H1 (cell line): ENCODE results near the gene ASPRV1. TPM values are rescaled to one million over a fixed set of nuclear protein-coding genes. Genes with fewer than 3 reads are reported as not detected.

Experiments
- CTCF ChIA-PET: fragments of 300-600 bp; sonication (Branson Sonifier 250); formaldehyde crosslinking; loops from one replicate; lab custom pipeline; 2021; ENCODE audit not compliant: partially characterized antibody; lab: Charles Lee
- POLR2A ChIA-PET: fragments of 300-600 bp; sonication (Branson Sonifier 250); formaldehyde crosslinking; loops from one replicate; lab custom pipeline; 2021; ENCODE audit warnings: inconsistent platforms; ENCODE audit not compliant: partially characterized antibody; lab: Charles Lee
- DNase-seq, 2 experiments: peaks; one replicate each; pipeline versions ENCODE4 v3.0.0 to v3.0.0-alpha.2; 2010 to 2022; ENCODE audit warnings: low spot score in 2 of 2, low read depth in 1 of 2, mixed read lengths in 1 of 2
- FAIRE-seq: peaks from 2 replicates; lab custom pipeline; 2011; peaks lifted over from hg19 to GRCh38; lab: Jason Lieb, UNC
- H2AFZ ChIP-seq: 2 replicates; pipeline ENCODE4 v1.8.1; 2012; ENCODE audit warnings: low read length, inconsistent platforms
- H2AK5ac ChIP-seq: 2 replicates; pipeline ENCODE4 v1.6.1; 2013; ENCODE audit warnings: low read depth, low read length
- H2BK120ac ChIP-seq: replicated peaks from 2 replicates; pipeline ENCODE3; 2013; ENCODE audit warnings: low read depth, low read length, inconsistent platforms
- H2BK12ac ChIP-seq: 2 replicates; pipeline ENCODE4 v1.6.1; 2013; ENCODE audit warnings: low read depth, low read length
- H2BK15ac ChIP-seq: 2 replicates; pipeline ENCODE4 v1.6.1; 2013; ENCODE audit warnings: low read length
- H2BK20ac ChIP-seq: 2 replicates; pipeline ENCODE4 v1.6.1; 2013; ENCODE audit warnings: low read length
- H2BK5ac ChIP-seq: 2 replicates; pipeline ENCODE4 v1.6.1; 2013; ENCODE audit warnings: low read depth, low read length
- H3K14ac ChIP-seq: 2 replicates; pipeline ENCODE4 v1.6.1; 2013; ENCODE audit warnings: inconsistent platforms; ENCODE audit not compliant: insufficient read length
- H3K18ac ChIP-seq: 2 replicates; pipeline ENCODE4 v1.6.1; 2013; ENCODE audit warnings: low read length; ENCODE audit errors: extremely low read depth
- H3K23ac ChIP-seq: 2 replicates; pipeline ENCODE4 v1.6.1; 2013; ENCODE audit warnings: inconsistent platforms; ENCODE audit not compliant: insufficient read length
- H3K23me2 ChIP-seq: 2 replicates; pipeline ENCODE4 v1.6.1; 2013; ENCODE audit warnings: low read depth, low read length
- H3K27ac ChIP-seq: 2 replicates; pipeline ENCODE4 v1.6.1; 2011; ENCODE audit warnings: low read depth, low read length, inconsistent platforms
- H3K27me3 ChIP-seq, 4 experiments: replicated peaks in 1 of 4; 1 replicate in 1 of 4; 2 replicates in 3 of 4; pipeline versions ENCODE4 v1.6.1 to v1.8.1; 2011 to 2013; ENCODE audit warnings: low read length in 3 of 4, mild to moderate bottlenecking in 3 of 4, inconsistent platforms in 2 of 4, mixed read lengths in 2 of 4, moderate library complexity in 1 of 4; ENCODE audit not compliant: control insufficient read depth in 3 of 4, insufficient read depth in 3 of 4; ENCODE audit errors: extremely low read depth in 1 of 4
- H3K36me3 ChIP-seq, 4 experiments: 2 replicates each; pipeline versions ENCODE4 v1.6.1 to v1.8.1; 2011 to 2013; ENCODE audit warnings: mild to moderate bottlenecking in 4 of 4, low read length in 3 of 4, moderate library complexity in 2 of 4, control low read depth in 1 of 4, inconsistent platforms in 1 of 4; ENCODE audit not compliant: insufficient read depth in 4 of 4, control insufficient read depth in 2 of 4
- H3K4ac ChIP-seq: replicated peaks from 2 replicates; pipeline ENCODE3; 2013; ENCODE audit warnings: low read length, low read depth, mixed read lengths, inconsistent platforms; ENCODE audit not compliant: insufficient read length
- H3K4me1 ChIP-seq, 4 experiments: replicated peaks in 1 of 4; 1 replicate in 1 of 4; 2 replicates in 3 of 4; pipeline versions ENCODE4 v1.6.1 to v1.8.1; 2011 to 2013; ENCODE audit warnings: low read length in 3 of 4, inconsistent platforms in 2 of 4, mixed read lengths in 1 of 4; ENCODE audit not compliant: insufficient read depth in 4 of 4, control insufficient read depth in 3 of 4
- H3K4me2 ChIP-seq, 2 experiments: 2 replicates each; pipeline versions ENCODE4 v1.6.1 to v1.8.1; 2011 to 2013; ENCODE audit warnings: low read depth in 2 of 2, low read length in 2 of 2, control low read depth in 1 of 2, inconsistent platforms in 1 of 2, mild to moderate bottlenecking in 1 of 2; ENCODE audit not compliant: insufficient read depth in 1 of 2
- H3K4me3 ChIP-seq, 4 experiments: fragments of 200-600, 300-600 bp in 1 of 4; sonication (generic), shearing (Covaris generic), sonication (Bioruptor Twin) in 1 of 4; 2 replicates each; pipeline versions ENCODE4 v1.5.1 to v1.8.1; 2011 to 2016; ENCODE audit warnings: low read length in 4 of 4, low read depth in 3 of 4, control low read depth in 2 of 4, inconsistent platforms in 2 of 4, mild to moderate bottlenecking in 2 of 4, mixed read lengths in 1 of 4, moderate library complexity in 1 of 4; ENCODE audit not compliant: insufficient read depth in 2 of 4; ENCODE audit errors: extremely low read depth in 1 of 4
- H3K56ac ChIP-seq: replicated peaks from 2 replicates; pipeline ENCODE3; 2013; ENCODE audit warnings: low read depth, mild to moderate bottlenecking, mixed read lengths, low read length, inconsistent platforms; ENCODE audit not compliant: insufficient read length
- H3K79me1 ChIP-seq: 2 replicates; pipeline ENCODE4 v1.6.1; 2013; ENCODE audit warnings: low read depth, low read length, control low read depth
- H3K79me2 ChIP-seq, 2 experiments: 2 replicates each; pipeline versions ENCODE4 v1.6.1 to v1.8.1; 2012 to 2013; ENCODE audit warnings: low read length in 2 of 2, mild to moderate bottlenecking in 2 of 2, inconsistent platforms in 1 of 2; ENCODE audit not compliant: insufficient read depth in 2 of 2, control insufficient read depth in 1 of 2
- H3K9ac ChIP-seq, 4 experiments: replicated peaks in 1 of 4; 1 replicate in 1 of 4; 2 replicates in 3 of 4; pipeline versions ENCODE4 v1.6.1 to v1.8.1; 2011 to 2013; ENCODE audit warnings: low read depth in 3 of 4, low read length in 3 of 4, control low read depth in 2 of 4, mild to moderate bottlenecking in 2 of 4, moderate library complexity in 2 of 4, inconsistent platforms in 1 of 4; ENCODE audit errors: extremely low read depth in 1 of 4
- H3K9me3 ChIP-seq, 2 experiments: 2 replicates each; pipeline versions ENCODE4 v1.6.1 to v1.8.1; 2012 to 2013; ENCODE audit warnings: mild to moderate bottlenecking in 2 of 2, moderate library complexity in 2 of 2, control low read depth in 1 of 2, inconsistent platforms in 1 of 2, low read depth in 1 of 2, low read length in 1 of 2, mixed read lengths in 1 of 2; ENCODE audit not compliant: insufficient read depth in 2 of 2
- H4K20me1 ChIP-seq, 2 experiments: replicated peaks in 1 of 2; 2 replicates each; pipeline versions ENCODE3 to v1.8.1; 2011 to 2013; ENCODE audit warnings: inconsistent platforms in 2 of 2, low read length in 2 of 2, mild to moderate bottlenecking in 1 of 2; ENCODE audit not compliant: insufficient read depth in 2 of 2, control insufficient read depth in 1 of 2
- H4K5ac ChIP-seq: 2 replicates; pipeline ENCODE4 v1.6.1; 2013; ENCODE audit warnings: low read length, low read depth, mixed read lengths, inconsistent platforms; ENCODE audit not compliant: insufficient read length
- H4K8ac ChIP-seq: 2 replicates; pipeline ENCODE4 v1.8.0; 2013; ENCODE audit warnings: mild to moderate bottlenecking, moderate library complexity, low read length, inconsistent platforms; ENCODE audit not compliant: insufficient read depth; ENCODE audit errors: extremely low read depth
- H4K91ac ChIP-seq: replicated peaks from 2 replicates; pipeline ENCODE3; 2013; ENCODE audit warnings: low read length, mixed read lengths, inconsistent platforms; ENCODE audit not compliant: insufficient read length
- ASH2L ChIP-seq: fragments of 200-600, 300-600 bp; sonication (generic); IDR thresholded peaks from one replicate; pipeline ENCODE4 v1.7.1; 2017; ENCODE audit warnings: low read length
- ATF2 ChIP-seq: IDR thresholded peaks from 2 replicates; pipeline ENCODE4 v1.6.1; 2012; ENCODE audit warnings: low read length, inconsistent platforms
- CBX5 ChIP-seq: fragments of 300-800, 300-1000 bp; sonication (generic); IDR thresholded peaks from 2 replicates; pipeline ENCODE4 v1.7.1; 2016; ENCODE audit warnings: antibody characterized with exemption, low read length, low read depth
- CTBP2 ChIP-seq: IDR thresholded peaks from 2 replicates; pipeline ENCODE4 v1.7.0; 2011; ENCODE audit warnings: borderline replicate concordance, mild to moderate bottlenecking, moderate library complexity, mixed read lengths, low read length; ENCODE audit not compliant: insufficient read depth, insufficient read length
- EGR1 ChIP-seq: IDR thresholded peaks from 2 replicates; pipeline ENCODE4 v1.6.1; 2011; ENCODE audit warnings: low read depth, low read length, borderline replicate concordance
- GABPA ChIP-seq: IDR thresholded peaks from 2 replicates; pipeline ENCODE4 v1.6.1; 2011; ENCODE audit warnings: mild to moderate bottlenecking, low read length, moderate library complexity, borderline replicate concordance; ENCODE audit not compliant: insufficient read depth
- HDAC6 ChIP-seq: IDR thresholded peaks from one replicate; pipeline ENCODE4 v1.7.1; 2012; ENCODE audit warnings: low read depth, mild to moderate bottlenecking, inconsistent platforms, low read length, moderate library complexity
- MAFK ChIP-seq: IDR thresholded peaks from 2 replicates; pipeline ENCODE4 v1.6.1; 2012; ENCODE audit warnings: low read depth, mild to moderate bottlenecking, improper control_type of control experiment, low read length
- MAX ChIP-seq: IDR thresholded peaks from 2 replicates; pipeline ENCODE4 v1.6.1; 2012; ENCODE audit warnings: inconsistent platforms
- PHF8 ChIP-seq: fragments of 200-600 bp; sonication (generic); conservative IDR thresholded peaks from 2 replicates; pipeline ENCODE4 v1.7.1; 2012; ENCODE audit warnings: low read depth, mild to moderate bottlenecking, inconsistent platforms, low read length, moderate library complexity
- SP2 ChIP-seq: IDR thresholded peaks from 2 replicates; pipeline ENCODE4 v1.6.1; 2012; ENCODE audit warnings: mild to moderate bottlenecking, low read length, inconsistent platforms
- TBP ChIP-seq: IDR thresholded peaks from 2 replicates; pipeline ENCODE4 v1.6.1; 2011; ENCODE audit warnings: low read depth, low read length, improper control_type of control experiment
- ZNF274 ChIP-seq: IDR thresholded peaks from 2 replicates; pipeline ENCODE4 v1.7.0; 2012; ENCODE audit warnings: low read length, borderline replicate concordance; ENCODE audit errors: extremely low read depth
- WGBS, 2 experiments: shearing (Covaris generic) in 1 of 2; methylation state at CpG; one replicate each; pipeline versions ENCODE4 v1.1.6 to v1.1.7; 2013 to 2015; ENCODE audit warnings: low lambda C conversion rate in 2 of 2, mixed read lengths in 2 of 2, inconsistent platforms in 1 of 2, low coverage in 1 of 2, missing lambda C conversion rate in 1 of 2; ENCODE audit not compliant: insufficient replicate concordance in 2 of 2, insufficient coverage in 1 of 2, insufficient read length in 1 of 2; ENCODE audit errors: extremely low coverage in 1 of 2, missing lambda C conversion rate in 1 of 2; 5-methylcytosine and 5-hydroxymethylcytosine counted together
- polyA plus RNA-seq, 7 experiments: library from polyadenylated mRNA; depleted of rRNA in 3 of 7; stranded (reverse) in 5 of 7; unstranded in 2 of 7; fragments of >200 nt in 5 of 7; fragments of 200-250 nt in 2 of 7; gene quantifications; 1 replicate in 5 of 7; 2 replicates in 1 of 7; 4 replicates in 1 of 7; pipeline versions ENCODE4 v1.2.1 to v1.2.3, GENCODE V29; 2011 to 2013; ENCODE audit warnings: missing spikeins in 2 of 7, mixed read lengths in 2 of 7
- total RNA-seq: library from RNA; stranded (reverse); fragmentation: NEBNext Ultra II Directional; extraction: Animal tissue kit (Norgen Biotek cat#: 25700); gene quantifications from 2 replicates; pipeline ENCODE4 v1.2.1, GENCODE V29; 2021

Gene ASPRV1
- total and polyA plus RNA-seq, 2 of the 8 experiments (the other 6 are each of a cell fraction or from before 2014, with no cell fraction given): 0.59 to 0.95 TPM

GRCh38 chr2:69954084-69954483, 7.3 kb downstream of the ASPRV1 start:
- no peaks in the 10 kb centered on the region for H3K79me1 ChIP-seq
- no peaks in the 10 kb centered on the region; a peak in 1 of 7 replicates for H3K4me1 ChIP-seq
- no peak overlapping the region for H4K91ac ChIP-seq
- no peaks in the 10 kb centered on the region for H3K79me2 ChIP-seq
- no peak overlapping the region for H3K18ac ChIP-seq
- H3K36me3 ChIP-seq: no peaks in the 10 kb centered on the region
- no peak overlapping the region for H3K4me3 ChIP-seq
- H4K5ac ChIP-seq: no peak overlapping the region
- no peak overlapping the region for H2BK12ac ChIP-seq
- no peak overlapping the region for H3K9ac ChIP-seq
- H3K27ac ChIP-seq: no peak overlapping the region
- H2AFZ ChIP-seq: no peak overlapping the region
- no peaks in the 10 kb centered on the region for H4K20me1 ChIP-seq
- H3K4ac ChIP-seq: no peak overlapping the region
- H2BK20ac ChIP-seq: no peak overlapping the region
- WGBS, 2 experiments: 92% methylated on average over 1 of the region's 1 CpG; no CpG with 5 or more reads in 1 of the 2 experiments
- no peak overlapping the region for H3K23ac ChIP-seq
- no peak overlapping the region for H3K4me2 ChIP-seq
- DNase-seq: no peak
- no peak overlapping the region for H3K14ac ChIP-seq
- no peak overlapping the region for H4K8ac ChIP-seq
- H2BK15ac ChIP-seq: no peak overlapping the region
- no peak overlapping the region for H3K56ac ChIP-seq
- CTCF ChIA-PET: interaction anchor here (0.6 to 1.0 kb wide), 3 partner anchors 14 to 119 kb away, joined by 3 to 4 read pairs (median 3); no protein-coding TSS in a partner anchor
- H3K23me2 ChIP-seq: no peaks in the 10 kb centered on the region
- H3K27me3 ChIP-seq: no peaks in the 10 kb centered on the region
- H2AK5ac ChIP-seq: no peak overlapping the region
- no peak for FAIRE-seq
- no peak overlapping the region for H2BK120ac ChIP-seq
- POLR2A ChIA-PET: interaction anchor here (0.6 to 1.1 kb wide), 4 partner anchors 10 to 123 kb away, joined by 3 to 4 read pairs (median 3); no protein-coding TSS in a partner anchor
- H2BK5ac ChIP-seq: no peak overlapping the region
- no peaks in the 10 kb centered on the region for H3K9me3 ChIP-seq
- TF ChIP-seq CBX5 (no peak), PHF8 (no peak), SP2 (no peak), ASH2L (no peak), HDAC6 (no peak), MAX (no peak), GABPA (no peak), TBP (no peak), EGR1 (no peak), MAFK (no peak), ATF2 (no peak), ZNF274 (no peak), CTBP2 (no peak)
